GM12864 (cell line): ENCODE data around the gene MYO6.

Source experiments
- DNase-seq: peaks from one replicate; pipeline ENCODE4 v3.0.0-alpha.2; 2011; ENCODE audit warnings: low read depth
- H3K4me3 ChIP-seq: 2 replicates; pipeline ENCODE4 v1.5.1; 2011; ENCODE audit warnings: mild to moderate bottlenecking, low read depth, low read length, control low read depth
- TF ChIP-seq, protein P1 (sequence below): IDR thresholded peaks from 2 replicates; pipeline ENCODE4 v1.5.1; 2011; ENCODE audit warnings: low read depth, mild to moderate bottlenecking, moderate library complexity, low read length, control low read depth, inconsistent platforms; ENCODE audit errors: missing control alignments

MYO6 gene

DNA sequence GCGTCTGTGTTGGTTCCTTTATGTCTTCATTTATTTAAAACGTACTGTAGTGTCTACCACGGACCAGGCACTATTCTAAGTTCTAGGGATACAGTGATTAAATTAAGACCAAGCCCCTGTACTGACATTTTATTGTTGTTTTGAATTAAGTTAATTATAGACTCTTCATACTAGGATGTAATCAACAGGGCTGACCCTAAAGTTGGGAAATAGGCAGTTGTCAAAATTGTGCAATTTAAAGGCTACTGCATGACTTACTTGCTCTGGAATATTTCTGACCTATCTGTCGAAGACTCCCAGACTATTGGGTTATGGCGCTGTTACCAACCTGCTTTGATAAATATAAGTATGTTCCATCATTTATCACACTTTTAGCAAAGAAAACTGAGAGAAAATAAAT, 6.7 kb downstream of the MYO6 start:
- TF ChIP-seq, protein P1, sequence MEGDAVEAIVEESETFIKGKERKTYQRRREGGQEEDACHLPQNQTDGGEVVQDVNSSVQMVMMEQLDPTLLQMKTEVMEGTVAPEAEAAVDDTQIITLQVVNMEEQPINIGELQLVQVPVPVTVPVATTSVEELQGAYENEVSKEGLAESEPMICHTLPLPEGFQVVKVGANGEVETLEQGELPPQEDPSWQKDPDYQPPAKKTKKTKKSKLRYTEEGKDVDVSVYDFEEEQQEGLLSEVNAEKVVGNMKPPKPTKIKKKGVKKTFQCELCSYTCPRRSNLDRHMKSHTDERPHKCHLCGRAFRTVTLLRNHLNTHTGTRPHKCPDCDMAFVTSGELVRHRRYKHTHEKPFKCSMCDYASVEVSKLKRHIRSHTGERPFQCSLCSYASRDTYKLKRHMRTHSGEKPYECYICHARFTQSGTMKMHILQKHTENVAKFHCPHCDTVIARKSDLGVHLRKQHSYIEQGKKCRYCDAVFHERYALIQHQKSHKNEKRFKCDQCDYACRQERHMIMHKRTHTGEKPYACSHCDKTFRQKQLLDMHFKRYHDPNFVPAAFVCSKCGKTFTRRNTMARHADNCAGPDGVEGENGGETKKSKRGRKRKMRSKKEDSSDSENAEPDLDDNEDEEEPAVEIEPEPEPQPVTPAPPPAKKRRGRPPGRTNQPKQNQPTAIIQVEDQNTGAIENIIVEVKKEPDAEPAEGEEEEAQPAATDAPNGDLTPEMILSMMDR: no peak
- no peak for DNase-seq
- H3K4me3 ChIP-seq: no peak overlapping the region

DNA sequence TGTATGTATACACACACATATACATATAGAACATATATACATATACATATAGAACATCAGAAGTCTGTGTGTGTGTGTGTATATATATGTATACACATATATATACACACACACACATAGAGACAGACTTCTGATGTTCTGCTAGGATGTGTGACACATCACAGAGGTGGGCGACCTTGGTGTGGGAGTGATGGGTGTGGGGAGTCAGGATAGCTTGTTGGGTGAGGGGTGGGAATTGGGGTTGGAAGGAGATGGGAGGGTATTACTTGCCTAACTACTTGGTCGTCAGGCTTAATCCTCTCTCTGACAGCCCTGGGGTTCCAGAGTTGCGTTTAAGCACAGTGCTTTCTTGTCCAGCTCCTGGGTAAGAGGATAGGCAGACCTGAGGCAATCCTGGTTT, 8.3 kb downstream of the MYO6 start:
- H3K4me3 ChIP-seq: no peak overlapping the region
- TF ChIP-seq, protein P1: no peak
- no peak for DNase-seq

DNA sequence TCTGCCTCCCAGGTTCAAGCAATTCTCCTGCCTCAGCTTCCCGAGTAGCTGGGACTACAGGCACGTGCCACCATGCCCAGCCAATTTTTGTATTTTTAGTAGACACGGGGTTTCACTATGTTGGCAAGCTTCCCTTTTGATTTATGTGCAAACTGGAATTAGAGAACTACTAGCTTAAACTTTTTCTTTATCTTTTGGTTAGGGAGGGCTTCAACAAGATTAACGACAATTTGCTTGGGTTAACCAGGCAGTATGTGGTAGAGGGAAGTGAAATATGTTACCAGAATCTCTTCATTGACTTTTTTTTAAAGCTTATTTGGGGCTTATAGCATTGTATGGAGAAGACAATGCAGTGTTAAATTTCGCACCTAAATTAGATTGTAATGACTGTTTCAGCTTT, 9.0 kb downstream of the MYO6 start:
- no peak overlapping the region for H3K4me3 ChIP-seq
- TF ChIP-seq, protein P1: no peak
- DNase-seq: no peak

DNA sequence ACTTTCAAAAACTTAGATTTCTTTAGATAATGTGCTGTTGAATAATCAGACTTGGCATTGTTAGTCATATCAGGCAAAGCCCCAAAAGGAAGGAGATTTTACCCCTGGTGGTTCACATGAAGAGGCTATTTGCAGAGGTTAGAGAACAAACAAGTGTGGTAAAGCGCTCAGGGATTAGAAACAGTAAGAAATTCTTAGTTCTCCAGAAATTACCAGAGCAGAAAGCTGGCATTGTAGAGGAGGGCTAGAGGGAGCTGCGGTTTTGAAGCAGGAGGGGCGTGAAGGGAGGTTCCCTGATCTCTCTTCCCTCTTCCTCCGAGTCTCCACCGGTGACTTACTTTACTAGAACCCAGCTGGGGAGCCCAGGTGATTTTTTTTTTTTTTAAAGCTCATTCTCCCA, 10.2 kb downstream of the MYO6 start:
- no peak overlapping the region for H3K4me3 ChIP-seq
- DNase-seq: no peak
- TF ChIP-seq, protein P1: no peak

DNA sequence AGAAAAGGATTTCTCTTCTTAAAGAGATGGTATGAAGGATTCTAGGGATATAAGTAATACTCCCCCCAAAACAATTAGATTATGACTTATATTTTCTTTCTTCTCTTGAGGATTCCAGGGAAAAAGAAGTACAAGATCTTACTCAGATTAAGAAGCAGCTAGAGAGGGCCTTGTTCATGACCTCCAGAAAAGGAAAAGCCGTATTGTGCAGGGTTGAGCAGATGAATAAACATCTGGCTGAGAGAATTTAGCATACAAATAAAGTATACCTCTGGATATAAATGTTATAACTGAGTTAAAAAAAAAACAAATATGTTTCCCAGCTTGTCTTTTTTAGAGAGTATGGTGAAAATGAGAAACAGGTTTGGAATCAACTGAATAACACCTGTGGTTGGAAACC, 11.3 kb downstream of the MYO6 start:
- DNase-seq: no peak
- TF ChIP-seq, protein P1: no peak
- no peak overlapping the region for H3K4me3 ChIP-seq

DNA sequence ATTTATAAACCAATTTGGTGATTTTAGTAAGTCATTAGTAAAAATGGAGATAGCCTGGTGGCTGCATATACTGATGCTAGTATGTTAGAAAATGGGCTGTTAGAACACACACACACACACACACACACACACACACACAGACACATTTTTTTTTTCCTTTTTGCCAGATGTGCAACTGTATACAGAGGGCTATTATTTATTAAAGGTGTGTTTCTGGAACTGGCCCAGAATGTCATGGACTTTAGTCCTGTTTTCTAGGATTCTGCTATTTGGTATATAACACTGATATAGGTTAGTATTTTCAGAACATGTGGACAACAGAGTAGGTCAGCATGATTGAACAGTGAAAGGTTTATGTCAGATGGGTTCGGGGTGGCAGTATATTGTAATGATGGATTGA, 12.4 kb downstream of the MYO6 start:
- no peak overlapping the region for H3K4me3 ChIP-seq
- no peak for DNase-seq
- TF ChIP-seq, protein P1: no peak

DNA sequence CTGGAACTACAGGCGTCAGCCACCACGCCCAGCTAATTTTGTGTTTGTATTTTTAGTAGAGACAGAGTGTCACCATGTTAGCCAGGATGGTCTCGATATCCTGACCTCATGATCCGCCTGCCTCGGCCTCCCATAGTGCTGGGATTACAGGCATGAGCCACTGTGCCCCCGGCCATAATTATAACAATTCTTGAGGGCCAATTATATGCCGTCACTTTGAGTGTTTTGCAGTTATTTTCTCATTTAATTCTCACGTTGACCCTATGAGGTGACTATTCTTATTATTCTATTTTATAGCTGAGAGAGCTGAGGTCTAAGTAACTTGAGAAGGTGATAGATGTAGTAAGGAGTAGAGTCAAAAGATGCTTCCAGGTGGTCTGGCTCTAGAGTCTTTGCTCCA, 13.0 kb downstream of the MYO6 start:
- DNase-seq: no peak
- H3K4me3 ChIP-seq: no peak overlapping the region
- TF ChIP-seq, protein P1: no peak
